ENCODE measurements around the gene EPB41L4A.
A peak's percentile ranks its signal among the peaks of the same experiment; 100 is the strongest.
"Not testable (repeated sequence)": the region's sequence is repeated elsewhere in the genome, so short reads cannot be mapped to it uniquely, and the experiment has no call there.

EPB41L4A gene

GRCh38 chr5:112250551-112250950, 168.5 kb downstream of the EPB41L4A start:
- DNase-seq = no peak

GRCh38 chr5:112248623-112249022, 170.5 kb downstream of the EPB41L4A start:
- DNase-seq = no peak

- no peak for DNase-seq
Measured at GRCh38 chr5:112247960-112248359, 171.1 kb downstream of the EPB41L4A start.

DNA sequence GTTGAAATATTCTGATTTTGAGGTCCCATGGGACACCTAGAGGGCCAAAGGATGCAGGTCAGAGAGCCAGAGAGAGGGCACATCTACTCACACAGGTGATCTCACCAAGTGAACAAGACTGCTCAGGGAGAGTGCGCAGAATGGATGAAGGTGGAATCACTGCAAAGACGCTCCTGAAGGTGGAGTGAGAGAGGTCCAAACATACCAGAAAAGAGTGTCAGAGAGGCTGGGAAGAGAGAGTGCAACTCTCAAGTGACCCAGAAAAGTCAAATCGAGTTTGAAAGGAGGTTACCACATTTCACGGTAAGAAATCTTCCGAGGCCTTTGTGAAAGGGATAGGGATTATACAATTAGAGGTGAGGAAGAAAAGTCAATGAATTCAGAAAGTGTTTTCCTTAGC, 173.4 kb downstream of the EPB41L4A start:
- no peak for DNase-seq

- no peak for DNase-seq
Measured at GRCh38 chr5:112239996-112240395, 179.1 kb downstream of the EPB41L4A start.

DNA sequence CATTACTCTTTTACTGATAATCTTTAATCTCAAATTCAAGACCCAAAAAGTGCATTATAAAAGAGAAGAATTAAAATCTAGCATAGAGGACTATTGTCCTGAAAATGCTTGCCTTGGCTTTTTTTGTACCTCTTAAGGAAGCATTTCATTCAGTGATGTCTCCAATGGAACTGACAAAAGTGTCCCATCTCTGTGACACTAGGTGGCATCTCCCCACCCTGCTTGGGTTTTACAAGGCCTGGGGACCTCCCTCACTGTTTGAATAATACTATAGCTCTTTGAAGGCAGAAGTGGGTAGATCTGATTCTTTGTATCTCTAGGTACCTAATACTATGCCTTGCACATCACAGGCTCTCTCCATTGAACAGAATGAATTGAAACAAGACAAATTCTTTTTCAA, 180.6 kb downstream of the EPB41L4A start:
- peak; percentile 29 for DNase-seq

DNA sequence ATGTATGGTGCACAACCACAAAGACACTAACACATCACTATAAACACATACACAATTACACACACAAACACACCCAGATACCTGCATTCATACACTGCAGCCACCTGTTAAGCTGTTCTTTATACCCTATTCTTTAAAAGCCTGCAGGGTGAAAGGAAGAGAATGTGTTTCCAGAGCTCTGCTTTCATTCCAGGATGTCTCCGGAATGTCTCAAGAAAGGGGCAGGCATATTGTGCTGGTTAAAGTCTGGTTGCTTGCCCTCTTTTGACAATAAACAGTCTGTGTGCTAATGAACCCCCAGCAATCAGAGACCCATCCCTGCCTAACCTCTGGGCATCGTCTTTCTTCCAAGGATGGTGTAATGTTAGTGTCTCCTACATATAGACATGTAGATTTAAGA, 181.6 kb downstream of the EPB41L4A start:
- no peak for DNase-seq

DNA sequence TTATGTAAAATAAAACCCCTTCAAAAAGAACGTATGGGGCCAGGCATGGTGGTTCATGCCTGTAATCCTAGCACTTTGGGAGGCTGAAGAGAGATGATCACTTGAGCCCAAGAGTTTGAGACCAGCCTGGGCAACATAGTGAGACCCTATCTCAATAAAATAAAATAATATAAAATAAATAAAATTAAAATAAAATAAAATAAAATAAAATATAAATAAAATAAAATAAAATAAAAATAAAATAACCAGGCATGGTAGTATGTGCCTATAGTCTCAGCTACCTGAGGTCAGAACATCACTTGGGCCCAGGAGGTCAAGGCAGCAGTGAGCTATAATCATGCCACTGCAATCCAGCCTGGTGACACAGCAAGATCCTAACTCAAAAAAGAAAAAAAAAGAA, 185.1 kb downstream of the EPB41L4A start:
- no peak for DNase-seq

DNA sequence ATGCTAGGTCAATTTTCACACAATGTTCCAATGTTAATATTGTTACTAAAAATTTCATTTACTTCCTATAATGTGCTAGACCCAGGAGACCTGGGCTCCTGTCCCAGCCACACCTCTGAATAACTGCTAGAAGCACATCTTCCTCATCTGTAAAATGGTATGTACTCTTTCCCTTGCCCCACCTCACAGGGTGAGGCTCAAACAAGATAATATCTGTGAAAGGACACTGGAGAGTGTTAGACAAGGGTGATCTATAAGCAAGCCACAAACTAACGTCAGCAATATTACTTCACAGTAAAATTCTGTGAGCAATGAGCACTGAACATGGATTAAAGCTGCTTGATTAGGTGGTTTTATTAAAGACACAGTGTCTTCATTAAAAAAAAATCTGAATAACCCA, 186.4 kb downstream of the EPB41L4A start:
- no peak for DNase-seq

- DNase-seq = no peak
Measured at GRCh38 chr5:112230606-112231005, 188.5 kb downstream of the EPB41L4A start.

DNA sequence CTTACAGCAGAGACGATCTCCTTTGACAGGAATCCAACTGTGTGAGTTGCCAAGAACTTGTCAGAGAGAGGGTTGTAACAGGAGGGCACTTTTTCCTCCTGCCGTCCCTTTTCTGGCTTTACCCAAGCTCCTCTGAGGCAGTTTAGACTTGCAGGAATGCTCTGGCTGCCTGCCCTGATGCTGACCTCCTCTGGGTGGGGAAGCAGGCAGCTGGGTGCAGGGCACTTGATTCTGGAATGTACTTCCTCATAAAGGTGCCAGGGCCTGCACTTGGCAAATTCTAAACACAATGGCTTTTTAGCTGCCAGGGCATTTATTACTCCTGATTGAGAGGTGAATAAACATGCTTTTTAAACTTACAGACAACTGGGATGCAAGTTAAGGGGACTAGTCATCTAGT, 190.4 kb downstream of the EPB41L4A start:
- peak; percentile 16 for DNase-seq

DNA sequence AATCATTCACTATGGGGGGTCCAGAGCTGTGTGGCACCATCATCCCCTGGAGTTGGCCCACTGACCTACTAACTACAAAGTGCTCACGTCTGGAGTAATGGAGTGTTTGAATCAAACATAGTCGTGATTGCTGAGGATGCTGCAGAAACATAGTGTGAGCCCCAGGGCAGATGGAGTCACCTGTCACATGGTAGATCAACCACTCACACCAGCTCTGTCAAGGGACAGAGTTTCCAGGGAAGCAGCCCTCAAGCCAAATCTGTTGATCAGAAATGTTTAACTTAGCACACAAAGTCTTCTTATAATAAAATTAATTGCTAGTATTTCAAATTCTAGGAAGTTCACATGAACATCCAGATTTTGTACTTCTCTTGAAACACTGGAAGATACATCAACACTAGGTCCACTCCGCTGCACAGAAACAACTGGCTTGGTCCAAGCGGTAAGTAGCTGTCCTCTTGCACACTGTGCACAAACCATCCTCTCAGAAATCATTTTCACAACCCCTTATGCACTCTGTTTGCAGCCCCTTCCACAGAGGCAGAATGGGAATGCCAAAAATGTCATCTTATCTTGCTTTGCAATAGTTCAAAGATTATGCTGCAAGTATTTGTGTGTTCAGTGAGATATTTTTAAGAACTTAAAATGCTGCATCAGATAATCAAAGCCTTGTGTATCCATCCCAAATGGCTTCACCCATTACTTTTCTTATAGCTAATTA, 191.0 kb downstream of the EPB41L4A start:
- DNase-seq = no peak

GRCh38 chr5:112226215-112226614, 192.9 kb downstream of the EPB41L4A start:
- DNase-seq = no peak

- DNase-seq = not testable (repeated sequence)
Measured at GRCh38 chr5:112222997-112223396, 196.1 kb downstream of the EPB41L4A start.

DNA sequence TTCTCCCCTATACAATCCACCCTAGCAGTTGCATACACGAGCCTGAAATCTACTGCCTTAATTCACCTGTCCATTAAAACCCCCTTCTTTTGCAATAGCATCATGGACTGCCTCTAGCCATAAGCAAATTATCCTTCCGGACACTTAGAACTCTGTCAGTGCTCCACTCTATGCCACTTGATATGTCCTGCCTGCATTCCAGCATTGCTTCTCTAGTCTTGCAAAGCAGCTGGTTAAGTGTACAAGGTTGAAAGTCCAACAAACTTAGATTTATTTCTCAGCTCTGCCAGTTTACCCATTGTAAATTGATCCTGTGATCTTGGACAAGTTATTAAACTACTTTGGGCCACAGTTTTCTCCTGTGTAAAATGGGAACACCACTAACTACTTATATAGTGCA, 197.9 kb downstream of the EPB41L4A start:
- DNase-seq = no peak

DNA sequence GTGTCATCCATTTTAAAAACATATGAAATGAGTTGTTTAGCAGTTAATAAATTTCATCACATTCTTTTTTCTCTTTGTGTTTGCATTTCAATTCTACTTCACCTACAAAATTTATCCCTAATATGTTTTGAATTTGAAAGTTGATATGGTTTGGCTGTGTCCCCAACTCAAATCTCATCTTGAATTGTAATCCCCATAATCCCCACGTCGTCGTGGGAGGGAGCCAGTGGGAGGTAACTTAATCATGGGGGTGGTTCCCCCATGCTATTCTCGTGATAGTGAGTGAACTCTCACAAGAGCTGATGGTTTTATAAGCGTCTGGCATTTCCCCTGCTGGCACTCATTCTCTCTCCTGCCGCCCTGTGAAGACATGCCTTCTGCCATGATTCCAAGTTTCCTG, 200.1 kb downstream of the EPB41L4A start:
- no peak for DNase-seq

DNA sequence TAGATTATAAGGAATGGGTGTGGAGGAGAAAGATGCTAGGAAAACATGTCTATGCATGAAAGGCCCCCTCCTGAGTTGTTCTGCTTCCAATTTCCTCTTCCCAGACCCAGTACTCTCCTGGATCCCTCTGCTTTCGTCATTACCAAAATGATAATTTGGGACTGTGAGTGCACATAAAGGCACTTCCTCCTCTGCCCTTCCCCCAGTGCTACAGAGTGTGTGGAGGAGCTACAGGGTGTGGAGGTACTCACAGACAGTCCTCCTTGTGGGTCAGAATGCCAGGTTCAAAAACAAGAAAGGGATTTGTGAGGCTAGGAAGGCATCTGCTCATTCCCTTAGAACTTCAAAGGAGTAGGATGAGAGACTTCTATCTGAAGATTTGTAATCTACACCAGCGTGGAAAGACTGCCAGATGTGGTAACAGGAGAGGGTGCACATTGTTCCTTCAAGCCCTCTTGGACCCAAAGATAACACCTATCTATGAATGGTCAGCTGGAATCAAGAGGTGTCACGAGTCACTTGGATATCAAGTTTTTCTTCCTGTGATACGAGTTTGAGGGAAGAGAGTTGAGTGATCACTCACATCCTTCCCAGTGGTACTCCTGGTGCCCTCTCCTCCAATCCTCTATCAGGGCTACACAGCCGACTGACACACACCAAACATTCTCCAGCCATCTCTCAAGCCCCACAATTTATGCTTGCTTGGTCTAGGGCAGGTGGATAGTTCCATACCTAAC, 201.1 kb downstream of the EPB41L4A start:
- peak; percentile 33 for DNase-seq

GRCh38 chr5:112216140-112216539, 202.9 kb downstream of the EPB41L4A start:
- DNase-seq = no peak

- DNase-seq = peak; percentile 57
Measured at GRCh38 chr5:112210430-112211005, 208.6 kb downstream of the EPB41L4A start.

- peak; percentile 60 for DNase-seq
Measured at GRCh38 chr5:112208699-112209615, 210.1 kb downstream of the EPB41L4A start.

DNA sequence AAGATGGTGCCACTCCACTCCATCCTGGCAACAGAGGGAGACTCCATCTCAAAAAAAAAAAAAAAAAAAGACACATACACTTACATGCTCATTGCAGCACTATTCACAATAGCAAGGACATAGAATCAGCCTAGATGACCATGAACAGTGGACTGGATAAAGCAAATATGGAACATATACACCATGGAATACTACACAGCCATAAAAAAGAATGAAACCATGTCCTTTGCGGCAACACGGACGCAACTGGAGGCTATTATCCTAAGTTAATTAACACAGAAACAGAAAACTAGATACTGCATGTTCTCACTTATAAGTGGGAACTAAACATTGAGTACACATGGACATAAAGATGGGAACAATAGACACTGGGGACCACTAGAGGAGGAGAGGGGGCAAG, 210.9 kb downstream of the EPB41L4A start:
- not testable (repeated sequence) for DNase-seq

- DNase-seq = peak; percentile 48
Measured at GRCh38 chr5:112205846-112206245, 213.2 kb downstream of the EPB41L4A start.

DNA sequence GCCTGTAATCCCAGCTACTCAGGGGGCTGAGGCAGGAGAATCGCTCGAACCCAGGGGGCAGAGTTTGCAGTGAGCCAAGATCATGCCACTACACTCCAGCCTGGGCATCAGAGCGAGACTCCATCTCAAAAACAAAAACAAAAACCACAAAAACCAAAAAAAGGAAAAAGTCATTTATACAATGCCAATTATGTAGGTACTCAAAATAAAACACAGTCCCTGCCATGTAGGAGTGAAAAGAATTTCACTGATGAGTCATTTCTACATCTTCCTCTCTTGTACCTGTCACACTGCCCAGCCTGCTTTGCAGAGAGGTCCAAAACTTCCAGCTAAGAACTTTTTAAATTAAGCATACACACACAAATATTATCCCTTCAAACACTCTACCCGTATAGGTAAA, 215.8 kb downstream of the EPB41L4A start:
- DNase-seq = no peak

Data from hematopoietic multipotent progenitor cell treated with erythropoietin and hydrocortisone succinate and interleukin-3 and kit ligand, for 4 days (in vitro differentiated cells).